NCI-H1436 (cell line): ENCODE measurements around the gene SEMA6B.

ENCODE experiments used
- DNase-seq: peaks from one replicate; lab custom pipeline; 2025; lab: John Stamatoyannopoulos, UW

Gene SEMA6B

GRCh38 chr19:4493104-4493928 lies 66.2 kb downstream of the SEMA6B start:
- no peak for DNase-seq
